K562 (cell line): ENCODE measurements around the gene QRFP. TPM values are rescaled to one million over a fixed set of nuclear protein-coding genes. Genes with fewer than 3 reads are reported as not detected.

Experiments
- ATAC-seq: fragments of 200-7000 bp; cut with Tn5 transposase; 3 replicates; pipeline ENCODE4 v1.9.1; 2020; ENCODE audit warnings: moderate library complexity
- BruUV-seq: library from RNA; stranded (reverse); fragments of 400-500 nt; replicated peaks from 2 replicates; lab custom pipeline; 2021; lab: Mats Ljungman, UMichigan
- CTCF ChIA-PET: fragments of 300-600 bp; formaldehyde crosslinking; extraction: SDS; loops from one replicate; lab custom pipeline; 2021; ENCODE audit warnings: low intra/inter-chr PET ratio; lab: Yijun Ruan, JAX
- POLR2A ChIA-PET: fragments of 300-600, 350-650 bp; sonication (Branson Sonifier 250); formaldehyde crosslinking; extraction: SDS; loops from one replicate; lab custom pipeline; 2021; ENCODE audit warnings: antibody characterized with exemption, inconsistent platforms; lab: Yijun Ruan, JAX
- DNase-seq, 4 experiments: peaks; one replicate each; pipeline versions ENCODE4 v3.0.0 to v3.0.0-alpha.2; 2011 to 2018; ENCODE audit warnings: low spot score in 3 of 4, mixed read lengths in 3 of 4; ENCODE audit errors: extremely low read depth in 1 of 4
- FAIRE-seq: peaks from 2 replicates; lab custom pipeline; 2011; peaks lifted over from hg19 to GRCh38; lab: Jason Lieb, UNC
- H2AFZ ChIP-seq: 2 replicates; pipeline ENCODE4 v1.6.0; 2011; ENCODE audit warnings: low read depth, low read length, control low read depth, inconsistent platforms
- H3K27ac ChIP-seq: fragments of 200-600 bp; 3 replicates; pipeline ENCODE4 v1.8.0; 2011; ENCODE audit warnings: low read depth, mild to moderate bottlenecking, control low read depth, inconsistent platforms, low read length, moderate library complexity, mixed read lengths; ENCODE audit errors: extremely low read depth
- H3K27me3 ChIP-seq, 2 experiments: fragments of 300-600 bp in 1 of 2; 2 replicates in 1 of 2; 3 replicates in 1 of 2; pipeline versions ENCODE4 v1.6.0 to v1.8.0; 2011; ENCODE audit warnings: inconsistent platforms in 2 of 2, low read length in 2 of 2, mild to moderate bottlenecking in 1 of 2, mixed read lengths in 1 of 2, moderate library complexity in 1 of 2; ENCODE audit not compliant: control insufficient read depth in 2 of 2, insufficient read depth in 2 of 2
- H3K36me3 ChIP-seq: fragments of 300-600 bp; 3 replicates; pipeline ENCODE4 v1.8.0; 2011; ENCODE audit warnings: mild to moderate bottlenecking, low read length, inconsistent platforms; ENCODE audit not compliant: control insufficient read depth, insufficient read depth
- H3K4me1 ChIP-seq, 2 experiments: fragments of 200-600 bp in 1 of 2; replicated peaks in 1 of 2; 2 replicates in 1 of 2; 3 replicates in 1 of 2; pipeline versions ENCODE4 v1.5.1 to v1.8.0; 2011; ENCODE audit warnings: inconsistent platforms in 2 of 2, low read length in 2 of 2, mild to moderate bottlenecking in 1 of 2, mixed read lengths in 1 of 2, moderate library complexity in 1 of 2; ENCODE audit not compliant: control insufficient read depth in 2 of 2, insufficient read depth in 2 of 2
- H3K4me2 ChIP-seq: 2 replicates; pipeline ENCODE4 v1.6.1; 2011; ENCODE audit warnings: low read length, control low read depth, inconsistent platforms, mixed read lengths; ENCODE audit not compliant: insufficient read depth
- H3K4me3 ChIP-seq: fragments of 200-600 bp; sonication (generic), shearing (Covaris generic); 2 replicates; pipeline ENCODE4 v1.5.1; 2016; ENCODE audit warnings: control low read depth, inconsistent platforms
- H3K79me2 ChIP-seq: fragments of 200-600 bp; 3 replicates; pipeline ENCODE4 v1.8.0; 2011; ENCODE audit warnings: low read length, inconsistent platforms; ENCODE audit not compliant: control insufficient read depth, insufficient read depth
- H3K9ac ChIP-seq, 2 experiments: 2 replicates each; pipeline versions ENCODE4 v1.6.0 to v1.6.1; 2011; ENCODE audit warnings: low read depth in 2 of 2, low read length in 2 of 2, control low read depth in 1 of 2, inconsistent platforms in 1 of 2, mild to moderate bottlenecking in 1 of 2, mixed read lengths in 1 of 2; ENCODE audit not compliant: insufficient read depth in 1 of 2
- H3K9me1 ChIP-seq: one replicate; pipeline ENCODE4 v1.6.0; 2011; ENCODE audit warnings: inconsistent platforms, mild to moderate bottlenecking, low read length, moderate library complexity; ENCODE audit not compliant: control insufficient read depth, insufficient read depth
- H3K9me3 ChIP-seq: replicated peaks from 2 replicates; pipeline ENCODE4 v1.5.1; 2011; ENCODE audit warnings: low read depth, low read length, inconsistent platforms; ENCODE audit not compliant: control insufficient read depth, insufficient read depth
- H4K20me1 ChIP-seq: replicated peaks from 2 replicates; pipeline ENCODE4 v1.6.1; 2011; ENCODE audit warnings: low read length, inconsistent platforms, mixed read lengths; ENCODE audit not compliant: control insufficient read depth, insufficient read depth
- HMGXB4 ChIP-seq: sonication (generic); formaldehyde crosslinking; IDR thresholded peaks from 2 replicates; pipeline ENCODE4 v1.8.1; 2023; ENCODE audit warnings: mild to moderate bottlenecking, missing genetic modification reagents
- HNRNPK ChIP-seq: fragments of 200-400 bp; formaldehyde crosslinking; IDR thresholded peaks from one replicate; pipeline ENCODE4 v1.6.1; 2018; ENCODE audit warnings: mild to moderate bottlenecking, low read depth, low read length; ENCODE audit not compliant: poor library complexity, severe bottlenecking
- WGBS: fragments of 100-300 bp; shearing (Covaris generic); methylation state at CpG from one replicate; pipeline ENCODE4 v1.1.6; 2016; ENCODE audit warnings: low coverage, mixed read lengths; ENCODE audit not compliant: insufficient coverage; ENCODE audit errors: missing lambda C conversion rate; 5-methylcytosine and 5-hydroxymethylcytosine counted together
- in situ Hi-C: fragments of 300-500 bp; cut with MboI; formaldehyde crosslinking; loops from 4 replicates; pipeline ENCODE4 v1.15.0; 2018; ENCODE audit warnings: inconsistent platforms, mixed read lengths
- intact Hi-C: fragments of 100-400 bp; cut with micrococcal nuclease; formaldehyde crosslinking; loops from 2 replicates; pipeline ENCODE4 v1.14.2; 2022
- polyA plus RNA-seq, 8 experiments: library from polyadenylated mRNA; depleted of rRNA in 4 of 8; stranded (reverse) in 5 of 8; unstranded in 3 of 8; fragments of >200 nt; fragmentation: Nextera tagmentation in 2 of 8; fragmentation: Illumina TruSeq in 1 of 8; extraction: Ambion mirVana in 2 of 8; extraction: Trizol in 1 of 8; gene quantifications; 2 replicates each; pipeline versions ENCODE4 v1.2.1 to v1.2.3, GENCODE V29; 2011 to 2014; ENCODE audit warnings: inconsistent platforms in 1 of 8, missing spikeins in 1 of 8
- total RNA-seq, 7 experiments: library from RNA; depleted of rRNA in 6 of 7; stranded (reverse); fragments of >200 nt in 6 of 7; fragmentation: Illumina TruSeq in 2 of 7; extraction: Trizol in 2 of 7; gene quantifications; 2 replicates each; pipeline versions ENCODE4 v1.2.1 to v1.2.3, GENCODE V29; 2011 to 2021; ENCODE audit warnings: low replicate concordance in 1 of 7

Gene QRFP
- total and polyA plus RNA-seq, 9 of the 15 experiments (the other 6 are each of a cell fraction or from before 2014, with no cell fraction given), result not detected

- no peak overlapping the region for H3K27ac ChIP-seq
- CTCF ChIA-PET, result interaction anchor here (0.6 to 6.7 kb wide), 2 partner anchors 77 to 124 kb away, joined by 4 to 135 read pairs; no protein-coding TSS in a partner anchor
- no peaks in the 10 kb centered on the region for H3K79me2 ChIP-seq
- peak overlapping the region in 1 of 2 experiments; percentile 10; a peak in 1 of 4 replicates for H3K9ac ChIP-seq
- intact Hi-C loops (no loop called here), in situ Hi-C loops (no loop called here)
- DNase-seq (peak in 2 of 4 experiments; percentile 36 to 63), ATAC-seq (no peak), FAIRE-seq (no peak)
- H2AFZ ChIP-seq, result no peak overlapping the region
- 1% methylated on average over 14 of the region's 14 CpGs for WGBS
- POLR2A ChIA-PET, result interaction anchor here (0.7 to 7.4 kb wide), 10 partner anchors 9 to 52 kb away, joined by 3 to 93 read pairs (median 7); no protein-coding TSS in a partner anchor
- H3K36me3 ChIP-seq, result no peaks in the 10 kb centered on the region
- peak; percentile 39; the same call in 1 of the 2 replicates for TF ChIP-seq HMGXB4
- TF ChIP-seq HNRNPK, result no peak
- no peak overlapping the region for H3K4me3 ChIP-seq
- H3K4me2 ChIP-seq, result no peak overlapping the region
- no TSS peak for BruUV-seq
- peaks cover 46 to 82% of the 10 kb centered on the region in 2 experiments for H3K27me3 ChIP-seq
- peaks cover 8% of the 10 kb centered on the region for H3K9me1 ChIP-seq
- no peaks in the 10 kb centered on the region for H3K9me3 ChIP-seq
- H4K20me1 ChIP-seq, result peaks cover 56% of the 10 kb centered on the region
- H3K4me1 ChIP-seq, result peaks cover 6 to 29% of the 10 kb centered on the region in 2 experiments
Observed at GRCh38 chr9:130943777-130944176, 47.2 kb upstream of the QRFP start.
